K562 (cell line): Measurements from ENCODE around the gene AIMP2. TPM values are rescaled to one million over a fixed set of nuclear protein-coding genes. Genes with fewer than 3 reads are reported as not detected.

Experiments used
- BMI1 ChIP-seq: fragments of 150-350 bp; IDR thresholded peaks from 2 replicates; pipeline ENCODE4 v1.6.1; 2014; ENCODE audit warnings: low read length
- ESRRA ChIP-seq: fragments of 450-650 bp; IDR thresholded peaks from 2 replicates; pipeline ENCODE4 v1.6.1; 2014; ENCODE audit warnings: low read depth, mild to moderate bottlenecking, moderate library complexity, borderline replicate concordance
- YY1 ChIP-seq, 3 experiments: IDR thresholded peaks; 2 replicates each; pipeline ENCODE4 v1.6.1; 2011; ENCODE audit warnings: low read length in 2 of 3, mild to moderate bottlenecking in 2 of 3, moderate library complexity in 2 of 3, borderline replicate concordance in 1 of 3, control low read depth in 1 of 3, low read depth in 1 of 3; ENCODE audit not compliant: insufficient read depth in 3 of 3, insufficient replicate concordance in 2 of 3, control insufficient read depth in 1 of 3, insufficient read length in 1 of 3; ENCODE audit errors: extremely low read depth in 1 of 3
- ZNF766 ChIP-seq: fragments of 200-800 bp; sonication (Bioruptor generic); conservative IDR thresholded peaks from 2 replicates; pipeline ENCODE4 v1.6.1; 2016; ENCODE audit warnings: missing genetic modification characterization, missing compliant biosample characterization
- polyA plus RNA-seq, 8 experiments: library from polyadenylated mRNA; depleted of rRNA in 4 of 8; stranded (reverse) in 5 of 8; unstranded in 3 of 8; fragments of >200 nt; fragmentation: Nextera tagmentation in 2 of 8; fragmentation: Illumina TruSeq in 1 of 8; extraction: Ambion mirVana in 2 of 8; extraction: Trizol in 1 of 8; gene quantifications; 2 replicates each; pipeline versions ENCODE4 v1.2.1 to v1.2.3, GENCODE V29; 2011 to 2014; ENCODE audit warnings: inconsistent platforms in 1 of 8, missing spikeins in 1 of 8
- total RNA-seq, 7 experiments: library from RNA; depleted of rRNA in 6 of 7; stranded (reverse); fragments of >200 nt in 6 of 7; fragmentation: Illumina TruSeq in 2 of 7; extraction: Trizol in 2 of 7; gene quantifications; 2 replicates each; pipeline versions ENCODE4 v1.2.1 to v1.2.3, GENCODE V29; 2011 to 2021; ENCODE audit warnings: low replicate concordance in 1 of 7
- TF ChIP-seq, protein P1 (sequence below), 2 experiments: fragments of 450-650 bp; IDR thresholded peaks; 2 replicates each; pipeline ENCODE4 v1.6.1; 2016; ENCODE audit warnings: mild to moderate bottlenecking in 2 of 2, borderline replicate concordance in 1 of 2, low read depth in 1 of 2, moderate library complexity in 1 of 2
- TF ChIP-seq, protein P2 (sequence below): fragments of 250-450 bp; sonication (Bioruptor Pico); IDR thresholded peaks from 2 replicates; pipeline ENCODE4 v1.5.0; 2021; ENCODE audit warnings: mild to moderate bottlenecking, borderline replicate concordance

The AIMP2 gene
- total and polyA plus RNA-seq, 9 of the 15 experiments (the other 6 are each of a cell fraction or from before 2014, with no cell fraction given), result 47.5 to 84.9 (median 63.5) TPM

DNA sequence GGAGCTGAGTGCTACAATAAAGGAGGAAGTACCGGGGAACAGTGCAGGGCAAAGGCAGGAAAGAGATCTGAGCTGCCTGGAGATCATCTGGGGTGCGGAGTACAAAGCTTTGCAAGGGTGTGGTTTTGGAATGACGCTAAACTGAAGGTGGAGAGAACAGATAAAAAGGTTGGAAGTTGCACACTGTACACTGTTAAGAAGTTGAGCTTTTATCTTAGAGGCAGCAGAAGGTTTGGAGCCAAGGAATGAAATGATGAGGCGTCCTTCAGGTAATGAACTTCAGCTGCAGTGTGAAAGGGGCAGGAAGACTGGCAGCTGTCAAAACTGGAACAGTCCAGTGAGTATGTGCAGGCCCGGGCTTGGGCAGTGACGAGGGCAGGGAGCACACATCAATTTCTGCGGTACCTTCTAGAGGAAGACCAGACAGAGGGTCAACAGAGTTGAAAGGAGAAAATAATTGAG, 14.9 kb downstream of the AIMP2 start (continued):
- TF ChIP-seq, protein P1, sequence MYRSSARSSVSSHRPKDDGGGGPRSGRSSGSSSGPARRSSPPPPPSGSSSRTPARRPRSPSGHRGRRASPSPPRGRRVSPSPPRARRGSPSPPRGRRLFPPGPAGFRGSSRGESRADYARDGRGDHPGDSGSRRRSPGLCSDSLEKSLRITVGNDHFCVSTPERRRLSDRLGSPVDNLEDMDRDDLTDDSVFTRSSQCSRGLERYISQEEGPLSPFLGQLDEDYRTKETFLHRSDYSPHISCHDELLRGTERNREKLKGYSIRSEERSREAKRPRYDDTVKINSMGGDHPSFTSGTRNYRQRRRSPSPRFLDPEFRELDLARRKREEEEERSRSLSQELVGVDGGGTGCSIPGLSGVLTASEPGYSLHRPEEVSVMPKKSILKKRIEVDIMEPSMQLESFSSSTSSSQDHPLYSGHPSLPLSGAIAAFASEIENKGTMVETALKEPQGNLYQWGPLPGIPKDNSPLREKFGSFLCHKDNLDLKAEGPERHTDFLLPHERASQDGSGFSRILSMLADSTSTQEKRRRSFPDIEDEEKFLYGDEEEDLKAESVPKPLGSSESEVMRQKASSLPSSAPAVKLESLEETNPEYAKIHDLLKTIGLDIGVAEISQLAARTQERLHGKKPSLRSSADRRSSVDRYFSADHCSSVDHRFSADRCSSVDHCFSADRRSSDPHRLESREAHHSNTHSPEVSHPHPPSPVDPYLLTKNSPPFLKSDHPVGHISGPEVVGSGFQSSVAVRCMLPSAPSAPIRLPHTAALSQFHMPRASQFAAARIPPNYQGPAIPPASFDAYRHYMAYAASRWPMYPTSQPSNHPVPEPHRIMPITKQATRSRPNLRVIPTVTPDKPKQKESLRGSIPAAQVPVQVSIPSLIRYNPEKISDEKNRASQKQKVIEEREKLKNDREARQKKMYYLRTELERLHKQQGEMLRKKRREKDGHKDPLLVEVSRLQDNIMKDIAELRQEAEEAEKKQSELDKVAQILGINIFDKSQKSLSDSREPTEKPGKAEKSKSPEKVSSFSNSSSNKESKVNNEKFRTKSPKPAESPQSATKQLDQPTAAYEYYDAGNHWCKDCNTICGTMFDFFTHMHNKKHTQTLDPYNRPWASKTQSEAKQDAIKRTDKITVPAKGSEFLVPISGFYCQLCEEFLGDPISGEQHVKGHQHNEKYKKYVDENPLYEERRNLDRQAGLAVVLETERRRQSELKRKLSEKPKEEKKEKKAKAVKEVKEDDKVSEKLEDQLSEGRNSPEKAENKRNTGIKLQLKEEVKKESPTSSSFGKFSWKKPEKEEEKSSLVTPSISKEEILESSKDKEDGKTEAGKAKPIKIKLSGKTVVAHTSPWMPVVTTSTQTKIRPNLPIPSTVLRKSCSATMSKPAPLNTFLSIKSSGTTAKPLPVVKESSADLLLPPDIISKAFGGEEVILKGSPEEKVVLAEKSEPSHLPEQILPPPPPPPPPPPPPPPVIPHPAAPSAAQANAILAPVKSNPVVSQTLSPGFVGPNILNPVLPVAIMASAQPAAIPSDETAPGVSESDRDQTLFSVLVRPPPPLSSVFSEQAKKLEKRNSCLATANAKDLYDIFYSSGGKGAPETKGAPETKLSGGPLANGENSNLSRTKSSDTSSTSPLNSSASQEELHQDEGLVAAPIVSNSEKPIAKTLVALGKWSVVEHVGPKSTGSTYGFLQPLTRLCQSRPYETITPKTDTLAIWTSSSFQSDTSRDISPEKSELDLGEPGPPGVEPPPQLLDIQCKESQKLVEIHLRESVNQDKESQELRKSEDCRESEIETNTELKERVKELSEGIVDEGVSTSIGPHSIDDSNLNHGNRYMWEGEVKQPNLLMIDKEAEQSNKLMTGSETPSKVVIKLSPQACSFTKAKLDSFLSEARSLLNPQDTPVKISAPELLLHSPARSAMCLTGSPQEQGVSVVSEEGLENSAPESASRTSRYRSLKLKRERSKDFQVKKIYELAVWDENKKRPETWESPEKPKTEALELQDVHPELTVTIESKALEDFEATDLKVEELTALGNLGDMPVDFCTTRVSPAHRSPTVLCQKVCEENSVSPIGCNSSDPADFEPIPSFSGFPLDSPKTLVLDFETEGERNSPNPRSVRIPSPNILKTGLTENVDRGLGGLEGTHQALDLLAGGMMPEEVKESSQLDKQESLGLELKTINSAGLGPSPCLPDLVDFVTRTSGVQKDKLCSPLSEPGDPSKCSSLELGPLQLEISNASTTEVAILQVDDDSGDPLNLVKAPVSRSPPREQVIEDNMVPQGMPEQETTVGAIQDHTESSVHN (IDR thresholded peaks at IDR 0.05; ENCODE audit: borderline replicate concordance in 1 of 2, low read depth in 1 of 2), result peak in 1 of 2 experiments; percentile 80; a peak in 2 of 4 replicates
- TF ChIP-seq YY1 (IDR thresholded peaks at IDR 0.05; ENCODE audit: borderline replicate concordance in 1 of 3, control insufficient read depth in 1 of 3, extremely low read depth in 1 of 3, insufficient read depth in 3 of 3, insufficient read length in 1 of 3, insufficient replicate concordance in 2 of 3, low read depth in 1 of 3, low read length in 2 of 3) (no peak), BMI1 (no peak), ZNF766 (peak; percentile 95), ESRRA (peak; percentile 91; the same call in 1 of the 2 replicates)
- TF ChIP-seq, protein P2, sequence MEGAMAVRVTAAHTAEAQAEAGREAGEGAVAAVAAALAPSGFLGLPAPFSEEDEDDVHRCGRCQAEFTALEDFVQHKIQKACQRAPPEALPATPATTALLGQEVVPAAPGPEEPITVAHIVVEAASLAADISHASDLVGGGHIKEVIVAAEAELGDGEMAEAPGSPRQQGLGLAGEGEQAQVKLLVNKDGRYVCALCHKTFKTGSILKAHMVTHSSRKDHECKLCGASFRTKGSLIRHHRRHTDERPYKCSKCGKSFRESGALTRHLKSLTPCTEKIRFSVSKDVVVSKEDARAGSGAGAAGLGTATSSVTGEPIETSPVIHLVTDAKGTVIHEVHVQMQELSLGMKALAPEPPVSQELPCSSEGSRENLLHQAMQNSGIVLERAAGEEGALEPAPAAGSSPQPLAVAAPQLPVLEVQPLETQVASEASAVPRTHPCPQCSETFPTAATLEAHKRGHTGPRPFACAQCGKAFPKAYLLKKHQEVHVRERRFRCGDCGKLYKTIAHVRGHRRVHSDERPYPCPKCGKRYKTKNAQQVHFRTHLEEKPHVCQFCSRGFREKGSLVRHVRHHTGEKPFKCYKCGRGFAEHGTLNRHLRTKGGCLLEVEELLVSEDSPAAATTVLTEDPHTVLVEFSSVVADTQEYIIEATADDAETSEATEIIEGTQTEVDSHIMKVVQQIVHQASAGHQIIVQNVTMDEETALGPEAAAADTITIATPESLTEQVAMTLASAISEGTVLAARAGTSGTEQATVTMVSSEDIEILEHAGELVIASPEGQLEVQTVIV (CRISPR knock-in tag), result no peak
